Measurements from ENCODE around the gene SARDH.

The SARDH gene

GRCh38 chr9:133702798-133703590 lies 35.2 kb downstream of the SARDH start:
- DNase-seq (ENCODE audit: low read depth), result no peak

GRCh38 chr9:133701981-133702797 lies 36.0 kb downstream of the SARDH start:
- no peak for DNase-seq (ENCODE audit: low read depth)

- DNase-seq (ENCODE audit: low read depth), result no peak
Observed at GRCh38 chr9:133701321-133701980, 36.7 kb downstream of the SARDH start.

GRCh38 chr9:133700819-133701320 lies 37.3 kb downstream of the SARDH start:
- DNase-seq (ENCODE audit: low read depth), result no peak

DNA sequence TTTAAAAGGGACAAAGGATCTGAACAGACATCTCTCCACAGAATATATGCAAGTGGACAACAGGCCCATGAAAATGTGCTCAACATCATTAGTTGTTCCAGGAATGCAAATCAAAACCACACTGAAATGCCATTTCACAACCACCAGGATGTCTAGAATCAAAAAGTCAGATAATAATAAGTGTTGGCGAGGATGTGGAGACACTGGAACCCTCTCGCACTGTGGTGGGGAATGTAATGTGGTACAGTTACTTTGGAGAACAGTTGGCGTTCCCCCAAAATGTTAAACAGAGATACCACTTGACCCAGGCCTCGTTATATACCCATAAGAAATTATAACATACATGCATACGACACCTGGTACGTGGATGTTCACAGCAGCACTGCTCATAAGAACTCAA lies 38.6 kb downstream of the SARDH start:
- DNase-seq (ENCODE audit: low read depth), result no peak

- no peak for DNase-seq (ENCODE audit: low read depth)
Observed at GRCh38 chr9:133696071-133696472, 42.1 kb downstream of the SARDH start.

DNA sequence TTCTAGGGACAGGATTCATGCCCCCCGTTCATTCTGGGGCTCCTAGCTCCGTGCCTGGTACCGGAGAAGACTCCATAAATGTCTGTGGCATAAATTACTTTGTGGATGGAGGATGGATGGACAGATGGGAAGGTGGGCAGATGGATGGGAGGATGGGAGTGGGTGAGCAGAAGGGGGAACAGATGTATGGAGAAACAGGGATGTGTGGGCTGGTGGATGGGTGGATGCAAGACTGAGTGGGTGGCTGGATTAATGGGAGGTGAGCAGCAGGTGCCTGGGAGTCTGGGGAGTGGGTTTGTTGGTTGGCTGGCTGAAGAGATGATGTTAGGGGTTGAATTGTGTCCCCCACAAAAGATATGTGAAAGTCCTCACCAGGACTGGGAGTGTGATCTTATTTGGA lies 43.5 kb downstream of the SARDH start:
- DNase-seq (ENCODE audit: low read depth), result no peak

DNA sequence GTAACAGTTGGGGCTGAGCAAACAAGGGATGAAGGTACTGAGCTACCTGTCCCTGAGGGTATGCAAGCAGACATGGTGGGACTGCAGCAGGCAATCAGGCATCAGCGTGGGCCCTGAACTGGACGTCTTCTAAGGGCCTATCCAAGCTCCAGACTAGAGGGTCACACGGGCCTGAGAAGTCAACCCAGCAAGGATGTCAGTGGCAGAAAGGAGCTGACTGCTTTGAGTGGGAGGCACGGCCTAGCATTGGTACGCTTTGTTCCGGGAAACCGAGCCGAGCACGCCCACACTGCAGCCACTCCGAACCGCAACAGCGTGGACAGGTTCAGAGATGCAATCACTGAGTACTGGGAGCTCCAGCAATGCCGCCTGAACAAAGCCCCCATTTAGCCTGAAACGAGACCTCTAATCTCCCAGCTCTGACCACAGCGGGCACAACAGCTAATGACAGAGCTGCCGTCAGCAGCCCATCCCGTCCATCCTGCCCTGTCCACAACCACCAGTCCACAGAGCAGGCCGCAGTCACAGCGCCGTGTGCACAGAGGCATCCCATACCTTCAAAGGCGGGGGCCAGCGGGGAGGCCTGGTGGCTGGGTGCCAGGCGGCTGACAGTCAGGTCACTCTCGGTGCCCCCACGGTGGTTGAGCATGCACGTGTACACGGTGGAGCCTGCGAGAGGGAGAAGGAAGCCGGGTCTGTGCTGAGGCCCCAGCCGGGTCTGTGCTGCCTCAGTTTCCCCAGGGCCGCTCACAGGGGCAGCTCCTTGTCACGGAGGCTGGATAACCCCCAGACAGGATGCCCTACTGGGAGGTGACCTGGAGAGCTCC lies 44.2 kb downstream of the SARDH start:
- no peak for DNase-seq (ENCODE audit: low read depth)

DNA sequence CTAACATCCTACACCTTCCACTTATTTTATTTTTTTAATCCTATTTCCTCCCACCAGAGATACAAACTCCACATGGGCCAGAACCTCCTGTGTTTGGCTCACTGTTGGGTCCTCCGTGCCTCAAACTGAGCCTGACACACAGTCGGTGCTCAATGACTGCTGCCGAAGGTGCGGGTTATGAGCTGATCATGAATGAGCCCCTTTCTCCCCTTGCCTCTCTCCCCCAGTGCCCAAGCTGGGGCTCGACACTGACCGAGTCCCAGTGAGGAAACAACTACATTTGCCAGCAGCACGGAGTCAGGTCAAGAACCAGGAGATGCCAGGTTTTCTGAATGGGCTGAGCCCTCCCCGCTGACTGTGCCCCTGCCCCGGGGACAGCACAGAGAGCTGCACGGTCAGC lies 45.0 kb downstream of the SARDH start:
- no peak for DNase-seq (ENCODE audit: low read depth)

DNA sequence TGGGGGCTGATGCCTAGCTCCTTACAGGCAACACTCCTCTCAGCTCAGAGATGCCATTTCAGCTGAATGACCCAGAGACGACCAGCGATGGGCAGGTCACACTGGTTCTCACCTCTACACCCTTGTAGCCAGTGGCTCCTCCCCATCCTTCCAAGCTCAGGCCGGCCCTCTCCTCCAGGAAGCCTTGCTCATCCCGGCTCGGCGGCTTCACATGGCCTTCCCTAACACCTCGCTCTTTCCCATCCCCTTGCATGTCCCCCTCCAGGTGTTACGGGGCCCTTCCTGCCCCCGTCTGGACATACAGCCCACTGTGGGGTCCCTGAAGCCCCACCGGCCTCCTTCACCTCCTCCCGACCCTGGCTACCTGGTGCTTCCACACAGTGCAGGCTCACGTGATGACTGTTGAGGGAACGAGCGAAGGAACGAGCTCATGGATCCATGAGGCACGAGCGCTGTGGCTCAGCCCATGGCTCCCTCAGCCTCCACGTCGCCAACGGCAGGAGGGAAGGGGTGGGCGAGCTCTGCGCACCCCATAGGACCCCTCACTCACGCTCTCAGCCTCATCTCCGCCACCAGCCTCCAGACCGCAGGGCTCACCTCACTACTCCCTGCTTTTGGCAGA lies 45.7 kb downstream of the SARDH start:
- no peak for DNase-seq (ENCODE audit: low read depth)

- DNase-seq (ENCODE audit: low read depth), result no peak
Observed at GRCh38 chr9:133691626-133692363, 46.4 kb downstream of the SARDH start.

DNA sequence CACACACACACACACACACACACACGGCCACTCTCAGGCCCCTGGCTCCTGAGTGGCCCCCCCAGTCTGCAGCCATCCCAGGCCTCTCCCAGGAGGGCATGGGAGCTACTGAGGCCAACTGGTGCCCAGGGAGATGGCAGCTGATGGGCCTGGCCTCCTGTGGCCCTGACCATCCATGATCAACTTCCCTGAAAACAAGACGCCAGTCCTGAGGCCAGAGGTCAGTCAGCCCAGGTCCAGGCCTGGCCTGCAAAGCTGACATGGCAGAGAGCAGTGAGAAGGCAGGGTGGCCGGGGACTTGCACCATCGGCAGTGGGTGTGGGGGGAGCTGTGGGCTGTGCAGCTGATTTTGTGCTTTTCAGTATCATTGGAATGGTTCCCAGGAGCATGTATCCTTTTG lies 47.0 kb downstream of the SARDH start:
- no peak for DNase-seq (ENCODE audit: low read depth)

- no peak for DNase-seq (ENCODE audit: low read depth)
Observed at GRCh38 chr9:133690081-133690561, 48.0 kb downstream of the SARDH start.

GRCh38 chr9:133689151-133689763 lies 48.9 kb downstream of the SARDH start:
- DNase-seq (ENCODE audit: low read depth), result no peak

GRCh38 chr9:133687856-133688761 lies 50.0 kb downstream of the SARDH start:
- DNase-seq (ENCODE audit: low read depth), result no peak

GRCh38 chr9:133686642-133687575 lies 51.2 kb downstream of the SARDH start:
- no peak for DNase-seq (ENCODE audit: low read depth)
